ENCODE data around the gene SUGT1. TPM values are rescaled to one million over a fixed set of nuclear protein-coding genes. Genes with fewer than 3 reads are reported as not detected.

The SUGT1 gene
- total and polyA plus RNA-seq, 2 of the 13 experiments (the other 11 are each of a cell fraction or from before 2014, with no cell fraction given): 23.1 to 71.2 TPM

GRCh38 chr13:52617070-52618060 lies 35.3 kb upstream of the SUGT1 start (continued):
- TF ChIP-seq TRAFD1 (CRISPR knock-in tag; IDR thresholded peaks at IDR 0.05; ENCODE audit: borderline replicate concordance) (0 out of 2 replicates have a peak, but pooled peaks have one; percentile 29), MED1 (CRISPR knock-in tag; IDR thresholded peaks at IDR 0.05) (peak; percentile 68; the same call in 1 of the 2 replicates), ATF5 (CRISPR knock-in tag; IDR thresholded peaks at IDR 0.05; ENCODE audit: low read depth) (no peak), ZNF24 (IDR thresholded peaks at IDR 0.05) (0 out of 2 replicates have a peak, but pooled peaks have one; percentile 38), ZNF768 (CRISPR knock-in tag; IDR thresholded peaks at IDR 0.05) (peak; percentile 53), IRF9 (CRISPR knock-in tag; IDR thresholded peaks at IDR 0.05; ENCODE audit: borderline replicate concordance) (0 out of 2 replicates have a peak, but pooled peaks have one; percentile 70), ZSCAN21 (CRISPR knock-in tag; IDR thresholded peaks at IDR 0.05; ENCODE audit: borderline replicate concordance) (peak; percentile 81)
- TF ChIP-seq, protein P1, sequence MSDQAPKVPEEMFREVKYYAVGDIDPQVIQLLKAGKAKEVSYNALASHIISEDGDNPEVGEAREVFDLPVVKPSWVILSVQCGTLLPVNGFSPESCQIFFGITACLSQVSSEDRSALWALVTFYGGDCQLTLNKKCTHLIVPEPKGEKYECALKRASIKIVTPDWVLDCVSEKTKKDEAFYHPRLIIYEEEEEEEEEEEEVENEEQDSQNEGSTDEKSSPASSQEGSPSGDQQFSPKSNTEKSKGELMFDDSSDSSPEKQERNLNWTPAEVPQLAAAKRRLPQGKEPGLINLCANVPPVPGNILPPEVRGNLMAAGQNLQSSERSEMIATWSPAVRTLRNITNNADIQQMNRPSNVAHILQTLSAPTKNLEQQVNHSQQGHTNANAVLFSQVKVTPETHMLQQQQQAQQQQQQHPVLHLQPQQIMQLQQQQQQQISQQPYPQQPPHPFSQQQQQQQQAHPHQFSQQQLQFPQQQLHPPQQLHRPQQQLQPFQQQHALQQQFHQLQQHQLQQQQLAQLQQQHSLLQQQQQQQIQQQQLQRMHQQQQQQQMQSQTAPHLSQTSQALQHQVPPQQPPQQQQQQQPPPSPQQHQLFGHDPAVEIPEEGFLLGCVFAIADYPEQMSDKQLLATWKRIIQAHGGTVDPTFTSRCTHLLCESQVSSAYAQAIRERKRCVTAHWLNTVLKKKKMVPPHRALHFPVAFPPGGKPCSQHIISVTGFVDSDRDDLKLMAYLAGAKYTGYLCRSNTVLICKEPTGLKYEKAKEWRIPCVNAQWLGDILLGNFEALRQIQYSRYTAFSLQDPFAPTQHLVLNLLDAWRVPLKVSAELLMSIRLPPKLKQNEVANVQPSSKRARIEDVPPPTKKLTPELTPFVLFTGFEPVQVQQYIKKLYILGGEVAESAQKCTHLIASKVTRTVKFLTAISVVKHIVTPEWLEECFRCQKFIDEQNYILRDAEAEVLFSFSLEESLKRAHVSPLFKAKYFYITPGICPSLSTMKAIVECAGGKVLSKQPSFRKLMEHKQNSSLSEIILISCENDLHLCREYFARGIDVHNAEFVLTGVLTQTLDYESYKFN (CRISPR knock-in tag; conservative IDR thresholded peaks at IDR 0.05): 0 out of 2 replicates have a peak, but pooled peaks have one; percentile 44
- TF ChIP-seq, protein P2, sequence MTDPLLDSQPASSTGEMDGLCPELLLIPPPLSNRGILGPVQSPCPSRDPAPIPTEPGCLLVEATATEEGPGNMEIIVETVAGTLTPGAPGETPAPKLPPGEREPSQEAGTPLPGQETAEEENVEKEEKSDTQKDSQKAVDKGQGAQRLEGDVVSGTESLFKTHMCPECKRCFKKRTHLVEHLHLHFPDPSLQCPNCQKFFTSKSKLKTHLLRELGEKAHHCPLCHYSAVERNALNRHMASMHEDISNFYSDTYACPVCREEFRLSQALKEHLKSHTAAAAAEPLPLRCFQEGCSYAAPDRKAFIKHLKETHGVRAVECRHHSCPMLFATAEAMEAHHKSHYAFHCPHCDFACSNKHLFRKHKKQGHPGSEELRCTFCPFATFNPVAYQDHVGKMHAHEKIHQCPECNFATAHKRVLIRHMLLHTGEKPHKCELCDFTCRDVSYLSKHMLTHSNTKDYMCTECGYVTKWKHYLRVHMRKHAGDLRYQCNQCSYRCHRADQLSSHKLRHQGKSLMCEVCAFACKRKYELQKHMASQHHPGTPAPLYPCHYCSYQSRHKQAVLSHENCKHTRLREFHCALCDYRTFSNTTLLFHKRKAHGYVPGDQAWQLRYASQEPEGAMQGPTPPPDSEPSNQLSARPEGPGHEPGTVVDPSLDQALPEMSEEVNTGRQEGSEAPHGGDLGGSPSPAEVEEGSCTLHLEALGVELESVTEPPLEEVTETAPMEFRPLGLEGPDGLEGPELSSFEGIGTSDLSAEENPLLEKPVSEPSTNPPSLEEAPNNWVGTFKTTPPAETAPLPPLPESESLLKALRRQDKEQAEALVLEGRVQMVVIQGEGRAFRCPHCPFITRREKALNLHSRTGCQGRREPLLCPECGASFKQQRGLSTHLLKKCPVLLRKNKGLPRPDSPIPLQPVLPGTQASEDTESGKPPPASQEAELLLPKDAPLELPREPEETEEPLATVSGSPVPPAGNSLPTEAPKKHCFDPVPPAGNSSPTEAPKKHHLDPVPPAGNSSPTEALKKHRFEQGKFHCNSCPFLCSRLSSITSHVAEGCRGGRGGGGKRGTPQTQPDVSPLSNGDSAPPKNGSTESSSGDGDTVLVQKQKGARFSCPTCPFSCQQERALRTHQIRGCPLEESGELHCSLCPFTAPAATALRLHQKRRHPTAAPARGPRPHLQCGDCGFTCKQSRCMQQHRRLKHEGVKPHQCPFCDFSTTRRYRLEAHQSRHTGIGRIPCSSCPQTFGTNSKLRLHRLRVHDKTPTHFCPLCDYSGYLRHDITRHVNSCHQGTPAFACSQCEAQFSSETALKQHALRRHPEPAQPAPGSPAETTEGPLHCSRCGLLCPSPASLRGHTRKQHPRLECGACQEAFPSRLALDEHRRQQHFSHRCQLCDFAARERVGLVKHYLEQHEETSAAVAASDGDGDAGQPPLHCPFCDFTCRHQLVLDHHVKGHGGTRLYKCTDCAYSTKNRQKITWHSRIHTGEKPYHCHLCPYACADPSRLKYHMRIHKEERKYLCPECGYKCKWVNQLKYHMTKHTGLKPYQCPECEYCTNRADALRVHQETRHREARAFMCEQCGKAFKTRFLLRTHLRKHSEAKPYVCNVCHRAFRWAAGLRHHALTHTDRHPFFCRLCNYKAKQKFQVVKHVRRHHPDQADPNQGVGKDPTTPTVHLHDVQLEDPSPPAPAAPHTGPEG (CRISPR knock-in tag; IDR thresholded peaks at IDR 0.05): 0 out of 2 replicates have a peak, but pooled peaks have one; percentile 56
- TF ChIP-seq, protein P3, sequence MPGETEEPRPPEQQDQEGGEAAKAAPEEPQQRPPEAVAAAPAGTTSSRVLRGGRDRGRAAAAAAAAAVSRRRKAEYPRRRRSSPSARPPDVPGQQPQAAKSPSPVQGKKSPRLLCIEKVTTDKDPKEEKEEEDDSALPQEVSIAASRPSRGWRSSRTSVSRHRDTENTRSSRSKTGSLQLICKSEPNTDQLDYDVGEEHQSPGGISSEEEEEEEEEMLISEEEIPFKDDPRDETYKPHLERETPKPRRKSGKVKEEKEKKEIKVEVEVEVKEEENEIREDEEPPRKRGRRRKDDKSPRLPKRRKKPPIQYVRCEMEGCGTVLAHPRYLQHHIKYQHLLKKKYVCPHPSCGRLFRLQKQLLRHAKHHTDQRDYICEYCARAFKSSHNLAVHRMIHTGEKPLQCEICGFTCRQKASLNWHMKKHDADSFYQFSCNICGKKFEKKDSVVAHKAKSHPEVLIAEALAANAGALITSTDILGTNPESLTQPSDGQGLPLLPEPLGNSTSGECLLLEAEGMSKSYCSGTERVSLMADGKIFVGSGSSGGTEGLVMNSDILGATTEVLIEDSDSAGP (CRISPR knock-in tag; IDR thresholded peaks at IDR 0.05; ENCODE audit: borderline replicate concordance): peak; percentile 86
